Endothelial cell of umbilical vein (primary cell): ENCODE measurements around the gene STC2. TPM values are rescaled to one million over a fixed set of nuclear protein-coding genes. Genes with fewer than 3 reads are reported as not detected.

Experiments
- BruUV-seq: library from RNA; stranded (reverse); fragments of 400-500 nt; replicated peaks from 2 replicates; lab custom pipeline; 2021; lab: Mats Ljungman, UMichigan
- CTCF ChIA-PET: fragments of 300-600, 350-600 bp; sonication (Branson Sonifier 250); formaldehyde crosslinking; loops from one replicate; lab custom pipeline; 2021; ENCODE audit warnings: antibody characterized with exemption, inconsistent platforms; lab: Charles Lee
- POLR2A ChIA-PET: fragments of 300-600, 350-600 bp; sonication (Branson Sonifier 250); formaldehyde crosslinking; loops from one replicate; lab custom pipeline; 2021; ENCODE audit warnings: antibody characterized with exemption, inconsistent platforms; lab: Charles Lee
- DNase-seq: peaks from one replicate; pipeline ENCODE4 v3.0.0-alpha.2; 2011; ENCODE audit warnings: low read depth, low spot score
- FAIRE-seq: peaks from 2 replicates; lab custom pipeline; 2011; peaks lifted over from hg19 to GRCh38; lab: Jason Lieb, UNC
- H2AFZ ChIP-seq: 2 replicates; pipeline ENCODE4 v1.6.0; 2012; ENCODE audit warnings: low read depth, low read length, control low read depth, inconsistent platforms
- H3K27ac ChIP-seq: 2 replicates; pipeline ENCODE4 v1.5.1; 2011; ENCODE audit warnings: low read depth, mild to moderate bottlenecking, control low read depth, low read length, moderate library complexity; ENCODE audit not compliant: insufficient read depth
- H3K27me3 ChIP-seq, 2 experiments: 2 replicates each; pipeline versions ENCODE4 v1.6.0 to v1.6.1; 2011; ENCODE audit warnings: low read length in 2 of 2, mixed read lengths in 1 of 2; ENCODE audit not compliant: control insufficient read depth in 2 of 2, insufficient read depth in 2 of 2
- H3K36me3 ChIP-seq, 2 experiments: 2 replicates in 1 of 2; 3 replicates in 1 of 2; pipeline ENCODE4 v1.5.1; 2011; ENCODE audit warnings: low read length in 2 of 2, mild to moderate bottlenecking in 1 of 2, moderate library complexity in 1 of 2; ENCODE audit not compliant: control insufficient read depth in 2 of 2, insufficient read depth in 2 of 2; ENCODE audit errors: extremely low read depth in 1 of 2
- H3K4me1 ChIP-seq: 3 replicates; pipeline ENCODE4 v1.5.1; 2011; ENCODE audit warnings: mild to moderate bottlenecking, low read length; ENCODE audit not compliant: control insufficient read depth, insufficient read depth; ENCODE audit errors: extremely low read depth
- H3K4me2 ChIP-seq: 2 replicates; pipeline ENCODE4 v1.6.1; 2011; ENCODE audit warnings: low read length, control low read depth, mixed read lengths; ENCODE audit not compliant: insufficient read depth
- H3K4me3 ChIP-seq, 3 experiments: fragments of 200-600 bp in 1 of 3; sonication (generic), shearing (Covaris generic) in 1 of 3; replicated peaks in 1 of 3; 2 replicates each; pipeline ENCODE4 v1.5.1; 2011 to 2016; ENCODE audit warnings: control low read depth in 3 of 3, low read length in 3 of 3, mild to moderate bottlenecking in 2 of 3, inconsistent platforms in 1 of 3, low read depth in 1 of 3, moderate library complexity in 1 of 3; ENCODE audit not compliant: insufficient read depth in 1 of 3
- H3K79me2 ChIP-seq: 2 replicates; pipeline ENCODE4 v1.6.0; 2012; ENCODE audit warnings: low read length, inconsistent platforms; ENCODE audit not compliant: control insufficient read depth, insufficient read depth
- H3K9ac ChIP-seq: replicated peaks from 2 replicates; pipeline ENCODE3; 2011; ENCODE audit warnings: low read length, control low read depth; ENCODE audit not compliant: insufficient read depth; ENCODE audit errors: extremely low read depth
- H3K9me1 ChIP-seq: replicated peaks from 3 replicates; pipeline ENCODE4 v1.6.0; 2011; ENCODE audit warnings: mild to moderate bottlenecking, low read length; ENCODE audit not compliant: control insufficient read depth, insufficient read depth; ENCODE audit errors: extremely low read depth
- H3K9me3 ChIP-seq: replicated peaks from 2 replicates; pipeline ENCODE4 v1.5.1; 2012; ENCODE audit warnings: low read length, inconsistent platforms; ENCODE audit not compliant: control insufficient read depth, insufficient read depth
- H4K20me1 ChIP-seq: replicated peaks from 2 replicates; pipeline ENCODE3; 2011; ENCODE audit warnings: mild to moderate bottlenecking, low read length; ENCODE audit not compliant: control insufficient read depth, insufficient read depth; ENCODE audit errors: extremely low read depth
- CTCF ChIP-seq, 2 donors: IDR thresholded peaks; 1 replicate in 1 of 2; 2 replicates in 1 of 2; pipeline ENCODE4 v1.5.1; 2011; ENCODE audit warnings: low read length in 2 of 2, mild to moderate bottlenecking in 2 of 2, moderate library complexity in 2 of 2, control low read depth in 1 of 2, inconsistent platforms in 1 of 2, low read depth in 1 of 2; ENCODE audit not compliant: insufficient read depth in 1 of 2; ENCODE audit errors: extremely low read depth in 1 of 2
- EZH2 ChIP-seq: IDR thresholded peaks from 2 replicates; pipeline ENCODE4 v1.6.1; 2012; ENCODE audit warnings: borderline replicate concordance, low read depth, mild to moderate bottlenecking, moderate library complexity, low read length, inconsistent platforms; ENCODE audit not compliant: severe bottlenecking
- FOS ChIP-seq: IDR thresholded peaks from 2 replicates; pipeline ENCODE4 v1.6.1; 2011; ENCODE audit warnings: mild to moderate bottlenecking, low read length, moderate library complexity, borderline replicate concordance; ENCODE audit not compliant: insufficient read depth
- GATA2 ChIP-seq: IDR thresholded peaks from 2 replicates; pipeline ENCODE4 v1.7.0; 2011; ENCODE audit warnings: low read depth, mild to moderate bottlenecking, moderate library complexity, mixed read lengths, low read length; ENCODE audit not compliant: insufficient read length, insufficient read depth
- JUN ChIP-seq: IDR thresholded peaks from 2 replicates; pipeline ENCODE4 v1.6.1; 2011; ENCODE audit warnings: borderline replicate concordance, low read depth; ENCODE audit not compliant: insufficient read length, insufficient read depth
- MAX ChIP-seq: IDR thresholded peaks from 2 replicates; pipeline ENCODE4 v1.6.1; 2011; ENCODE audit not compliant: insufficient read depth, insufficient read length
- MYC ChIP-seq: IDR thresholded peaks from one replicate; pipeline ENCODE4 v1.6.1; 2011; ENCODE audit warnings: mild to moderate bottlenecking, low read depth, low read length
- POLR2A ChIP-seq: IDR thresholded peaks from 2 replicates; pipeline ENCODE4 v1.6.1; 2012; ENCODE audit warnings: low read depth, mild to moderate bottlenecking, control low read depth, low read length
- POLR2AphosphoS5 ChIP-seq: IDR thresholded peaks from 2 replicates; pipeline ENCODE4 v1.6.1; 2012; ENCODE audit warnings: low read depth, mild to moderate bottlenecking, control low read depth, low read length, moderate library complexity; ENCODE audit not compliant: insufficient read depth
- dilution Hi-C: fragments of 300-500 bp; cut with MboI; formaldehyde crosslinking; loops from one replicate; pipeline ENCODE4 v1.15.0; 2019; ENCODE audit warnings: low sequenced_read_pairs; ENCODE audit not compliant: extremely low pct_ligation_motif_present
- intact Hi-C: fragments of 100-400 bp; cut with micrococcal nuclease; formaldehyde crosslinking; loops from one replicate; pipeline ENCODE4 v1.10.0; 2022
- polyA plus RNA-seq, 4 experiments: library from polyadenylated mRNA; depleted of rRNA in 3 of 4; stranded (reverse) in 3 of 4; unstranded in 1 of 4; fragments of >200 nt; gene quantifications; 2 replicates each; pipeline versions ENCODE4 v1.2.1 to v1.2.3, GENCODE V29; 2011 to 2012; ENCODE audit warnings: missing spikeins in 1 of 4
- total RNA-seq: library from RNA; stranded (reverse); gene quantifications from 2 replicates; pipeline ENCODE4 v1.2.3, GENCODE V29; 2021

Gene STC2
- total and polyA plus RNA-seq, 2 donors (not counting 3 experiments of a cell fraction or from before 2014, with no cell fraction given): 19.0 to 26.9 TPM

- Histone ChIP-seq H3K4me1 (no peaks in the 10 kb centered on the region), H3K27ac (no peak overlapping the region), H3K9ac (no peak overlapping the region), H3K9me3 (no peaks in the 10 kb centered on the region), H3K79me2 (no peaks in the 10 kb centered on the region), H4K20me1 (no peaks in the 10 kb centered on the region), H3K4me2 (no peak overlapping the region), H3K9me1 (no peaks in the 10 kb centered on the region), H3K36me3 (no peaks in the 10 kb centered on the region), H3K27me3 (peaks cover 2 to 4% of the 10 kb centered on the region in 2 experiments), H2AFZ (no peak overlapping the region), H3K4me3 (no peak overlapping the region)
- BruUV-seq: no TSS peak
- TF ChIP-seq MAX (no peak), GATA2 (no peak)
- intact Hi-C loops (no loop called here), dilution Hi-C loops (no loop called here)
- CTCF ChIA-PET: no interaction called here
- FAIRE-seq (no peak), DNase-seq (no peak)
- POLR2A ChIA-PET: no interaction called here
Measured at GRCh38 chr5:173274771-173275170, 53.4 kb downstream of the STC2 start.

- DNase-seq: no peak
- Histone ChIP-seq H4K20me1 (no peaks in the 10 kb centered on the region), H3K27me3 (peaks cover 6 to 8% of the 10 kb centered on the region in 2 experiments), H2AFZ (no peak overlapping the region), H3K4me3 (no peak overlapping the region), H3K9ac (no peak overlapping the region), H3K27ac (no peak overlapping the region), H3K4me1 (no peaks in the 10 kb centered on the region), H3K9me3 (no peaks in the 10 kb centered on the region), H3K79me2 (no peaks in the 10 kb centered on the region), H3K9me1 (no peaks in the 10 kb centered on the region), H3K36me3 (no peaks in the 10 kb centered on the region), H3K4me2 (no peak overlapping the region)
- FAIRE-seq: no peak
- BruUV-seq: no TSS peak
- POLR2A ChIA-PET: no interaction called here
- dilution Hi-C loops (no loop called here), intact Hi-C loops (no loop called here)
- CTCF ChIA-PET: interaction anchor here (0.8 to 1.0 kb wide), 2 partner anchors 10 to 310 kb away, joined by 3 to 4 read pairs; no protein-coding TSS in a partner anchor
- TF ChIP-seq JUN: no peak
- no peak for TF ChIP-seq MYC
- TF ChIP-seq EZH2: no peak
- no peak for TF ChIP-seq GATA2
- no peak for TF ChIP-seq POLR2A
- no peak for TF ChIP-seq POLR2AphosphoS5
- no peak for TF ChIP-seq FOS
- no peak for TF ChIP-seq MAX
- TF ChIP-seq CTCF (IDR thresholded peaks at IDR 0.05; ENCODE audit: extremely low read depth in 1 of 2, insufficient read depth in 1 of 2, low read depth in 1 of 2, low read length in 2 of 2): no peak
Measured at GRCh38 chr5:173271419-173271818, 56.8 kb downstream of the STC2 start.
